ENCODE measurements around the gene MIB2. TPM values are rescaled to one million over a fixed set of nuclear protein-coding genes. Genes with fewer than 3 reads are reported as not detected.

Gene MIB2
- total RNA-seq: 100 to 1,000 TPM in 3 of 5 donors, 10 to 100 TPM in 2; 21.5 to 871 (median 193) TPM
- 100 to 1,000 TPM; 124 to 139 (median 136) TPM for polyA plus RNA-seq
- long read RNA-seq, donor 1: 0 reads
- long read RNA-seq, donor 2, partial matches to known transcripts: 0 of 1 reads
- long read RNA-seq, donor 2, other reads (novel, unspliced or antisense): 0 of 1 reads
- long read RNA-seq, donor 3, partial matches to known transcripts: 0 of 2 reads
- long read RNA-seq, donor 3, other reads (novel, unspliced or antisense): 0 of 2 reads
- long read RNA-seq, donor 4: 0 reads
- long read RNA-seq, donor 5, partial matches to known transcripts: 0 of 6 reads
- long read RNA-seq, donor 5, other reads (novel, unspliced or antisense): 0 of 6 reads
- long read RNA-seq, donor 6: 0 reads
- long read RNA-seq, donor 7, partial matches to known transcripts: 0 of 1 reads
- long read RNA-seq, donor 7, other reads (novel, unspliced or antisense): 0 of 1 reads
- long read RNA-seq, donor 8, partial matches to known transcripts: 0 of 2 reads
- long read RNA-seq, donor 8, other reads (novel, unspliced or antisense): 0 of 2 reads
- long read RNA-seq, donor 9: 0 reads
- long read RNA-seq, donor 10: 0 reads

DNA sequence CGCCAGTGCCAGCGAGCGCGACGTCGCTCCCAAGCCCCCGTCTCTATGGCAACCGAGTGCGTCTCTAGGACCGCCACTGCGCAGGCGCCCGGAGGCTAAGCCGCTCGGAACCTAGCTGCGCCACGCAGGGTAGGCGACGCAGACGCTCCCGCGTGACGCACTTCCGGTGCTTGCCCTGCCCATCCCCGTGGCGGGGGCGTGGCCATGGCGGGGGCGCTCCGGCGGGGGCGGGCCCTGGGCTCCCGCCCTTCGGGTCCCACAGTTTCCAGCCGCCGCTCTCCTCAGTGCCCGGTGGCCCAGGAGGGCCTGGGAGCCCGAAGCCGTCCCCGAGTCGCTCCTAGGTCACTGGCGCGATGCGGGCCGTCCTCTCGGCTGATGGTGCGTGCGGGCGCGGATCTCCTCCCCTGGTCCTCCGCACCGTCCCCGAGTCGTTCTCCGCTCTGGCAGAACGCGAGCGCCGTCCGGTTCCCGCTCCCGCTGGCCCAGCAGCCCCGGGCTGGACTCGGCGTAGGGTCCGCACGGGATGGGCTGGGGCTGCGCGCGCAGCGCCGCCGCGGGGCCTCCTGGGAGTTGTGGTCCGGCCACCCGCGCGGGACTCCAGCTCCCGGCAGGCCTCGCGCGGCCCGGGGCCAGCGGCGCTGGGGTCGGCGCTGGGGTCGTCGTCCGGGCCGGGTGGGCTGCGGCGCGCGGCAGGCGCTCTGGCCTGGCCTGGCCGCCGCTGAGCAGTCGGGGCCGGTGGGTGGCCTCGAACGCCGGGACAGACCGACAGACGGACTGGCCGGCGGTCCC, at the start of gene MIB2:
MIB2 (plus strand) TSS at position 245 of the 789 bp plus-strand sequence. CDS start 7,953 bp downstream, outside the sequence.
- peaks cover 23 to 56% (median 43%) of the 10 kb centered on the region in 4 donors for H3K4me1 ChIP-seq
- 0% methylated on average over 17 to 107 of the region's 107 CpGs for WGBS, 5 donors
- no peaks in the 10 kb centered on the region for H3K27me3 ChIP-seq
- no peak for TF ChIP-seq EP300 (IDR thresholded peaks at IDR 0.05)
- peak; percentile 80 to 89 (median 85) for TF ChIP-seq POLR2AphosphoS5 (IDR thresholded peaks at IDR 0.05)
- H3K4me3 ChIP-seq: peak within 1 kb of the TSS; percentile 88 to 98 (median 93)
- peak; percentile 97 to 99 for DNase-seq
- H3K9me3 ChIP-seq: no peaks in the 10 kb centered on the region
- H3K36me3 ChIP-seq: peaks cover 0 to 20% (median 11%) of the 10 kb centered on the region in 4 donors
- intact Hi-C loops (cut with DNase I; ENCODE audit: low total_unique reads): no loop called here
- peak within 1 kb of the TSS; percentile 99 to 100 (median 100) for H3K27ac ChIP-seq

DNA sequence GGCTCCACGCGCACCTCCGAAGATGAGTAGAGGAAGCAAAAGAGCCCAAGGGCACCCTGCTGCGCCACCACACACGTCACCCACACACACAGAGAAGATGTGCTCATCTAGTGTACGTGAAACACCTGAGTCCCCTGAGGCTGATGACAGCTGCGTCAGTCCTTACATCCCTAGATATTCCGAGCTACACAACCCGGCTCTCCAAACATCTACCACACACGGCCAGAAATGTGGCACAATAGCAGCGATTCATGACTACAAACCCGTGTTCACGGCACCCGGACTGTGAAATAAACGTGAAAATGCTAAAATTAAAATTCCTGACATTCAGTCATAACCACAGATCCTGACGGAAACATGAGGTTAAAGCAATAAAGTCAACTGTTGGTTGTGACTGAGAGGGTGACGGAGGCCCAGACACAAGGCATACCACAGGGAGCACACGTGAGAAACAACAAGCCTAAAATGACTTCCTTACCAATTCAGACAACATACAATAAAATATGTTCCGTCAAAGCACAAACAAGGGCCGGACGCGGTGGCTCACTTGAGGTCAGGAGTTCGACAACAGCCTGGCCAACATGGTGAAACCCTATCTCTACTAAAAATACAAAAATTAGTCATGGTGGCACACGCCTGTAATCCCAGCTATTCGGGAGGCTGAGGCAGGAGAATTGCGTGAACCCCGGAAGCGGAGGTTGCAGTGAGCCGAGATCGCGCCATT, 48.0 kb upstream of the MIB2 start:
- Histone ChIP-seq H3K4me1 (peaks cover 14 to 72% (median 52%) of the 10 kb centered on the region in 4 donors), H3K27ac (no peak overlapping the region), H3K4me3 (no peak overlapping the region), H3K36me3 (peaks cover 24 to 82% (median 73%) of the 10 kb centered on the region in 4 donors), H3K27me3 (no peaks in the 10 kb centered on the region), H3K9me3 (no peaks in the 10 kb centered on the region)
- intact Hi-C loops (cut with DNase I; ENCODE audit: low total_unique reads): no loop called here
- no peak for TF ChIP-seq POLR2A (IDR thresholded peaks at IDR 0.05)
- no peak for DNase-seq
- 86 to 89% (median 88%) methylated on average over 30 to 31 of the region's 31 CpGs for WGBS, 5 donors

DNA sequence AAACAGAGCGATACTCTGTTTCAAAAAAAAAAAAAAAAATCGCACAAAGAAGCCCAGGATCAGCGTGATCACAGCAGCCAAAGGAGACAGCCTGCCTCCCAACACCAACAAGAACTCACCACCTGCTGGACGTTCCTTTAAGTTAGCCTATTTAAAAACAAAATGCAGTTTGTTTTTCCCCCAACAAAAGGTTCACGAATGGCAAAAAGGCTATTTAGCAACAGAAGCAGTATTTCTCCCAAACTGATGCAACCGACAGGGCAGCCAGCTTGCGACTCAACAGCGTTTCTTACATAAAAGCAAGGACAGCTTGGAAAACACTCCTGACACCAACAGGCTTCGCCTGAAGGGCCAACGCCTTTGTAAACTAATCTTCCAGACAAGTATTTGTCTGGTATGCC, 47.4 kb upstream of the MIB2 start:
- Histone ChIP-seq H3K9me3 (no peaks in the 10 kb centered on the region), H3K36me3 (peaks cover 18 to 82% (median 69%) of the 10 kb centered on the region in 4 donors), H3K27ac (no peak overlapping the region), H3K4me1 (peaks cover 19 to 78% (median 57%) of the 10 kb centered on the region in 4 donors), H3K27me3 (no peaks in the 10 kb centered on the region), H3K4me3 (no peak overlapping the region)
- 67 to 79% (median 74%) methylated on average over 10 of the region's 10 CpGs for WGBS, 5 donors
- intact Hi-C loops (cut with DNase I; ENCODE audit: low total_unique reads): no loop called here
- DNase-seq: no peak
- TF ChIP-seq POLR2AphosphoS5 (IDR thresholded peaks at IDR 0.05): no peak
- no peak for TF ChIP-seq POLR2A (IDR thresholded peaks at IDR 0.05)
- no peak for TF ChIP-seq EP300 (IDR thresholded peaks at IDR 0.05)
- TF ChIP-seq, protein P1, sequence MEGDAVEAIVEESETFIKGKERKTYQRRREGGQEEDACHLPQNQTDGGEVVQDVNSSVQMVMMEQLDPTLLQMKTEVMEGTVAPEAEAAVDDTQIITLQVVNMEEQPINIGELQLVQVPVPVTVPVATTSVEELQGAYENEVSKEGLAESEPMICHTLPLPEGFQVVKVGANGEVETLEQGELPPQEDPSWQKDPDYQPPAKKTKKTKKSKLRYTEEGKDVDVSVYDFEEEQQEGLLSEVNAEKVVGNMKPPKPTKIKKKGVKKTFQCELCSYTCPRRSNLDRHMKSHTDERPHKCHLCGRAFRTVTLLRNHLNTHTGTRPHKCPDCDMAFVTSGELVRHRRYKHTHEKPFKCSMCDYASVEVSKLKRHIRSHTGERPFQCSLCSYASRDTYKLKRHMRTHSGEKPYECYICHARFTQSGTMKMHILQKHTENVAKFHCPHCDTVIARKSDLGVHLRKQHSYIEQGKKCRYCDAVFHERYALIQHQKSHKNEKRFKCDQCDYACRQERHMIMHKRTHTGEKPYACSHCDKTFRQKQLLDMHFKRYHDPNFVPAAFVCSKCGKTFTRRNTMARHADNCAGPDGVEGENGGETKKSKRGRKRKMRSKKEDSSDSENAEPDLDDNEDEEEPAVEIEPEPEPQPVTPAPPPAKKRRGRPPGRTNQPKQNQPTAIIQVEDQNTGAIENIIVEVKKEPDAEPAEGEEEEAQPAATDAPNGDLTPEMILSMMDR (IDR thresholded peaks at IDR 0.05): no peak

DNA sequence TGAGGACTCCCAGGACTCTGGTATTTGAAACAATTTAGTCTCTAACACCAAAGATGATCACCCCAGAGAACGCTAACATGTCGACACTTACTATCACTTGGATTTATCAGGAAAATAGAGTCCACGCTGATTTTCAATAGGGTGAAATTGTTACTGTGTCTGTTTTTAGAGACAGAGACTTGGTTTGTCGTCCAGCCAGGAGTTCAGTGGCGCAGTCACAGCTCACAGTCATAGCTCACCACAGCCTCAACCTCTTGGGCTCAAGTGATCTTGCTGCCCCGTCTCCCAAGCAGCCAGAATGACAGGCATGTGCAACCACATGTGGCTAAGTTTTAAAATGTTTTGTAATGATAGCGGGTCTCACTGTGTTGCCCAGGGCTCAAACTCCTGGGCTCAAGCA, 46.0 kb upstream of the MIB2 start:
- TF ChIP-seq, protein P1 (IDR thresholded peaks at IDR 0.05): no peak
- TF ChIP-seq EP300 (IDR thresholded peaks at IDR 0.05): no peak
- TF ChIP-seq POLR2A (IDR thresholded peaks at IDR 0.05): no peak
- no peak for TF ChIP-seq POLR2AphosphoS5 (IDR thresholded peaks at IDR 0.05)
- Histone ChIP-seq H3K27me3 (no peaks in the 10 kb centered on the region), H3K36me3 (peaks cover 5 to 69% (median 55%) of the 10 kb centered on the region in 4 donors), H3K4me3 (no peak overlapping the region), H3K4me1 (peaks cover 27 to 78% (median 64%) of the 10 kb centered on the region in 4 donors), H3K9me3 (no peaks in the 10 kb centered on the region), H3K27ac (no peak overlapping the region)
- intact Hi-C loops (cut with DNase I; ENCODE audit: low total_unique reads): no loop called here
- no peak for DNase-seq
- WGBS, 5 donors: 76 to 83% (median 78%) methylated on average over 7 of the region's 7 CpGs

All from stomach (tissue), 19 donors.